ENCODE results near the gene STX7. TPM values are rescaled to one million over a fixed set of nuclear protein-coding genes. Genes with fewer than 3 reads are reported as not detected.

Gene STX7
- total and polyA plus RNA-seq, 2 donors (not counting 3 experiments of a cell fraction or from before 2014, with no cell fraction given) = 13.4 to 45.5 TPM

- BruUV-seq (replicated peaks) = no TSS peak
- H3K4me1 ChIP-seq (ENCODE audit: control insufficient read depth, extremely low read depth, insufficient read depth, low read length) = no peaks in the 10 kb centered on the region
- no peak within 1 kb of the TSS for H3K4me2 ChIP-seq (ENCODE audit: insufficient read depth, low read length)
- intact Hi-C loops (cut with micrococcal nuclease) = no loop called here
- TF ChIP-seq JUN (IDR thresholded peaks at IDR 0.05; ENCODE audit: borderline replicate concordance, insufficient read depth, insufficient read length, low read depth) = no peak
- TF ChIP-seq MYC (IDR thresholded peaks at IDR 0.05; ENCODE audit: low read depth, low read length) = no peak
- TF ChIP-seq, protein P1, sequence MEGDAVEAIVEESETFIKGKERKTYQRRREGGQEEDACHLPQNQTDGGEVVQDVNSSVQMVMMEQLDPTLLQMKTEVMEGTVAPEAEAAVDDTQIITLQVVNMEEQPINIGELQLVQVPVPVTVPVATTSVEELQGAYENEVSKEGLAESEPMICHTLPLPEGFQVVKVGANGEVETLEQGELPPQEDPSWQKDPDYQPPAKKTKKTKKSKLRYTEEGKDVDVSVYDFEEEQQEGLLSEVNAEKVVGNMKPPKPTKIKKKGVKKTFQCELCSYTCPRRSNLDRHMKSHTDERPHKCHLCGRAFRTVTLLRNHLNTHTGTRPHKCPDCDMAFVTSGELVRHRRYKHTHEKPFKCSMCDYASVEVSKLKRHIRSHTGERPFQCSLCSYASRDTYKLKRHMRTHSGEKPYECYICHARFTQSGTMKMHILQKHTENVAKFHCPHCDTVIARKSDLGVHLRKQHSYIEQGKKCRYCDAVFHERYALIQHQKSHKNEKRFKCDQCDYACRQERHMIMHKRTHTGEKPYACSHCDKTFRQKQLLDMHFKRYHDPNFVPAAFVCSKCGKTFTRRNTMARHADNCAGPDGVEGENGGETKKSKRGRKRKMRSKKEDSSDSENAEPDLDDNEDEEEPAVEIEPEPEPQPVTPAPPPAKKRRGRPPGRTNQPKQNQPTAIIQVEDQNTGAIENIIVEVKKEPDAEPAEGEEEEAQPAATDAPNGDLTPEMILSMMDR (IDR thresholded peaks at IDR 0.05; ENCODE audit: extremely low read depth in 1 of 2, insufficient read depth in 1 of 2, low read depth in 1 of 2, low read length in 2 of 2) = no peak
- TF ChIP-seq EZH2 (IDR thresholded peaks at IDR 0.05; ENCODE audit: borderline replicate concordance, low read depth, low read length, severe bottlenecking) = no peak
- no peak for TF ChIP-seq GATA2 (IDR thresholded peaks at IDR 0.05; ENCODE audit: insufficient read depth, insufficient read length, low read depth, low read length)
- FAIRE-seq (no peak), DNase-seq (ENCODE audit: low read depth, low spot score) (no peak)
- H3K9me3 ChIP-seq (replicated peaks; ENCODE audit: control insufficient read depth, insufficient read depth, low read length) = no peaks in the 10 kb centered on the region
- dilution Hi-C loops (cut with MboI; ENCODE audit: extremely low pct_ligation_motif_present, low sequenced_read_pairs) = no loop called here
- H3K27me3 ChIP-seq (ENCODE audit: control insufficient read depth in 2 of 2, insufficient read depth in 2 of 2, low read length in 2 of 2) = peaks cover 6 to 8% of the 10 kb centered on the region in 2 experiments
- H2AFZ ChIP-seq (ENCODE audit: low read depth, low read length) = no peak within 1 kb of the TSS
- ChIA-PET POLR2A (no interaction called here), CTCF (interaction anchor here (1.2 to 1.7 kb wide), 3 partner anchors 9 to 22 kb away, joined by 3 to 6 read pairs (median 3); no protein-coding TSS in a partner anchor)
- H3K27ac ChIP-seq (ENCODE audit: insufficient read depth, low read depth, low read length) = no peak within 1 kb of the TSS
- no peak within 1 kb of the TSS for H3K4me3 ChIP-seq (replicated peaks in 1 of 3; ENCODE audit: insufficient read depth in 1 of 3, low read depth in 1 of 3, low read length in 3 of 3)
- no peak within 1 kb of the TSS for H3K9ac ChIP-seq (replicated peaks; ENCODE audit: extremely low read depth, insufficient read depth, low read length)
- H3K9me1 ChIP-seq (replicated peaks; ENCODE audit: control insufficient read depth, extremely low read depth, insufficient read depth, low read length) = no peaks in the 10 kb centered on the region
- H3K36me3 ChIP-seq (ENCODE audit: control insufficient read depth in 2 of 2, extremely low read depth in 1 of 2, insufficient read depth in 2 of 2, low read length in 2 of 2) = no peaks in the 10 kb centered on the region
- no peaks in the 10 kb centered on the region for H4K20me1 ChIP-seq (replicated peaks; ENCODE audit: control insufficient read depth, extremely low read depth, insufficient read depth, low read length)
- no peaks in the 10 kb centered on the region for H3K79me2 ChIP-seq (ENCODE audit: control insufficient read depth, insufficient read depth, low read length)
Measured at GRCh38 chr6:132552372-132552771, 39.5 kb upstream of the STX7 start, which contains the start of gene TAAR8. TSS of gene TAAR8 (plus strand) at chr6:132552672. CDS start at chr6:132552693, 21 bp downstream.

DNA sequence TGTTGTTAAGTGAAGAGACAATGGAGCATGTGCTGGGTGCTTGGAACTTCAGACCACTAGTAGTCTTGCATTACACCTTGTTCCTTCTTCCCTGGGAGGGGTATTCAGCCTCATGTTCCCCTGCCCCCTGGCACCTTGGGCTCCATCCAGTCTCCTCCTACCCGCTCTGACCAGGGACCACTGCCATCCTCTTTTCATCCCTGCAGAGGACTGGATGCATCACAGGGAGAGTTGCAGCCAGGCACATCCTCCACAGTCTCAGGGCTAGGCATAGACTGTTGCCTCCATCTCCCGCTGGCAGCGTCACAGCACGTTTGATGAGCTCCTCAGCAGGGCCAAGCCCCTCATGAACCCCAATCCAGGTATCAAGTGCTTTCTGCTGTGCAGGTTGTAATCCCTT, 38.3 kb upstream of the STX7 start:
- dilution Hi-C loops (cut with MboI; ENCODE audit: extremely low pct_ligation_motif_present, low sequenced_read_pairs) (no loop called here), intact Hi-C loops (cut with micrococcal nuclease) (no loop called here)
- Histone ChIP-seq H3K27ac (ENCODE audit: insufficient read depth, low read depth, low read length) (no peak overlapping the region), H3K27me3 (ENCODE audit: control insufficient read depth in 2 of 2, insufficient read depth in 2 of 2, low read length in 2 of 2) (peaks cover 6 to 8% of the 10 kb centered on the region in 2 experiments), H3K4me3 (replicated peaks in 1 of 3; ENCODE audit: insufficient read depth in 1 of 3, low read depth in 1 of 3, low read length in 3 of 3) (no peak overlapping the region), H4K20me1 (replicated peaks; ENCODE audit: control insufficient read depth, extremely low read depth, insufficient read depth, low read length) (no peaks in the 10 kb centered on the region), H3K36me3 (ENCODE audit: control insufficient read depth in 2 of 2, extremely low read depth in 1 of 2, insufficient read depth in 2 of 2, low read length in 2 of 2) (no peaks in the 10 kb centered on the region), H3K9ac (replicated peaks; ENCODE audit: extremely low read depth, insufficient read depth, low read length) (no peak overlapping the region), H3K4me2 (ENCODE audit: insufficient read depth, low read length) (no peak overlapping the region), H2AFZ (ENCODE audit: low read depth, low read length) (no peak overlapping the region), H3K9me1 (replicated peaks; ENCODE audit: control insufficient read depth, extremely low read depth, insufficient read depth, low read length) (no peaks in the 10 kb centered on the region), H3K9me3 (replicated peaks; ENCODE audit: control insufficient read depth, insufficient read depth, low read length) (no peaks in the 10 kb centered on the region), H3K79me2 (ENCODE audit: control insufficient read depth, insufficient read depth, low read length) (no peaks in the 10 kb centered on the region), H3K4me1 (ENCODE audit: control insufficient read depth, extremely low read depth, insufficient read depth, low read length) (no peaks in the 10 kb centered on the region)
- DNase-seq (ENCODE audit: low read depth, low spot score) (no peak), FAIRE-seq (no peak)
- ChIA-PET CTCF (interaction anchor here (1.2 to 1.3 kb wide), 2 partner anchors 8 to 11 kb away, joined by 3 read pairs; no protein-coding TSS in a partner anchor), POLR2A (no interaction called here)
- TF ChIP-seq, protein P2, sequence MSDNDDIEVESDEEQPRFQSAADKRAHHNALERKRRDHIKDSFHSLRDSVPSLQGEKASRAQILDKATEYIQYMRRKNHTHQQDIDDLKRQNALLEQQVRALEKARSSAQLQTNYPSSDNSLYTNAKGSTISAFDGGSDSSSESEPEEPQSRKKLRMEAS (IDR thresholded peaks at IDR 0.05; ENCODE audit: insufficient read depth, insufficient read length) = no peak
- no peak for TF ChIP-seq EZH2 (IDR thresholded peaks at IDR 0.05; ENCODE audit: borderline replicate concordance, low read depth, low read length, severe bottlenecking)
- TF ChIP-seq FOS (IDR thresholded peaks at IDR 0.05; ENCODE audit: borderline replicate concordance, insufficient read depth, low read length) = no peak
- TF ChIP-seq GATA2 (IDR thresholded peaks at IDR 0.05; ENCODE audit: insufficient read depth, insufficient read length, low read depth, low read length) = no peak
- TF ChIP-seq POLR2AphosphoS5 (IDR thresholded peaks at IDR 0.05; ENCODE audit: insufficient read depth, low read depth, low read length) = no peak
- no peak for TF ChIP-seq POLR2A (IDR thresholded peaks at IDR 0.05; ENCODE audit: low read depth, low read length)
- no peak for TF ChIP-seq JUN (IDR thresholded peaks at IDR 0.05; ENCODE audit: borderline replicate concordance, insufficient read depth, insufficient read length, low read depth)
- TF ChIP-seq MYC (IDR thresholded peaks at IDR 0.05; ENCODE audit: low read depth, low read length) = no peak
- TF ChIP-seq, protein P1 (IDR thresholded peaks at IDR 0.05; ENCODE audit: extremely low read depth in 1 of 2, insufficient read depth in 1 of 2, low read depth in 1 of 2, low read length in 2 of 2) = no peak
- no TSS peak for BruUV-seq (replicated peaks)

All from endothelial cell of umbilical vein (primary cell).